ENCODE data around the gene JAK3.

Gene JAK3

DNA sequence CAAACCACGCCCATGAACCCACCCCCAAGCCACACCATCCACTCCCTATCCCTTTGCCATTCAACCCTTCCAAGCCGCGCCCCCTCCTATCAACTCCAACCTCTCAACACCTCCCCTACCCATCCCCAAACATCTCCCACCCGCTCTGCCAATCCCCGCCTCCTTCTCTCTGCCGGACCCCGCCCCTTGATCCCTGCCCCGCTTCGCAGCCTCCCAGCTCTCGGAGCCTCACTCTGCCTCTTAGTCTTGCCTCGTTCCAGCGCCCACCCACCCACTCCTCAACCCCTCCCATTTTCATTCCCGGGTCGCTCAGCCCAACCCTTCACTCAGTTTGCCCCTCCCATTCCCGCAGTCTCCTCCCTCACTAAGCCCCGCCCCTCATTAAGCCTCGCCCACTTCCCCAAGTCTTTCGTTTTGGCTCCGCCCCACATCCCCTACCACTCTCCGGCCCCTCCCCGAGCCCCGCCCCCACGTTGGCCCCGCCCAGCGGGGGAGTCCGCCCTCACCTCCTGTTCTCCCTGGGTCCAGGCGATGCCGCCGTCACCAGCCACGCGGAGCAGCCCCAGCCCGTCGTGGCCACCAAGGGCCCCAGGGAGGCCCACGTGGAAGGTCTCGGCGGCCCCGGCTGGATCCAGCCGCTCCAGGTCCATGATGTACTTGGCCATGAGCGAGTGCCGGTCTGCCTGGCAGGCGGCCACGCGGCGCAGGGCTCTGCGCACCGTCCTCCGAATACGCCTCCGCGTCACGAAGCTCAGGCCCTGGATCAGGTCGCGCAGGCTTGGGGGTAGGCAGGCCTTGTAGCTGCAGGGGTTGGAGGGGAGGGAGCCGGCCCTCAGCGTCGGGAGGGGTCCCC is 5.7 kb downstream of the JAK3 start:
- Histone ChIP-seq H3K79me1 (replicated peaks; ENCODE audit: low read length, poor library complexity, severe bottlenecking) (no peaks in the 10 kb centered on the region), H3K9me3 (ENCODE audit: control insufficient read depth, low read length) (no peaks in the 10 kb centered on the region), H2BK12ac (ENCODE audit: low read length in 2 of 2) (peak overlapping the region in 1 of 2 experiments; percentile 7), H3K27me3 (ENCODE audit: control insufficient read depth in 1 of 2, insufficient read depth in 1 of 2, low read length in 2 of 2) (peaks cover 38 to 51% of the 10 kb centered on the region in 2 experiments), H3K27ac (ENCODE audit: low read length, poor library complexity, severe bottlenecking) (no peak overlapping the region), H3K4me3 (ENCODE audit: insufficient read depth in 1 of 2, low read depth in 1 of 2, low read length in 2 of 2) (peak overlapping the region; percentile 40 to 63), H2AFZ (ENCODE audit: low read depth, low read length) (peak overlapping the region; percentile 79), H2BK15ac (ENCODE audit: low read depth, poor library complexity, severe bottlenecking) (peak overlapping the region; percentile 93), H3K4me1 (ENCODE audit: control insufficient read depth, insufficient read depth, low read depth, low read length) (peaks cover 17% of the 10 kb centered on the region), H3K4ac (ENCODE audit: low read depth in 1 of 2, low read length in 2 of 2) (peak overlapping the region in 1 of 2 experiments; percentile 62), H4K8ac (ENCODE audit: low read length) (peak overlapping the region; percentile 91), H4K91ac (ENCODE audit: low read length) (peak overlapping the region; percentile 82), H3K9ac (ENCODE audit: low read length) (peak overlapping the region; percentile 53), H3K23ac (ENCODE audit: low read length in 2 of 2) (peak overlapping the region in 1 of 2 experiments; percentile 16), H3K18ac (ENCODE audit: low read depth in 1 of 2, low read length in 2 of 2) (peak overlapping the region; percentile 8 to 31), H2BK5ac (ENCODE audit: low read depth, low read length, poor library complexity, severe bottlenecking) (no peak overlapping the region), H3K14ac (ENCODE audit: low read length in 2 of 2) (peak overlapping the region in 1 of 2 experiments; percentile 19), H3K36me3 (ENCODE audit: control insufficient read depth in 1 of 2, insufficient read depth in 2 of 2, low read depth in 1 of 2, low read length in 2 of 2) (no peaks in the 10 kb centered on the region), H2BK120ac (ENCODE audit: low read depth, low read length) (no peak overlapping the region), H2AK5ac (ENCODE audit: low read length, severe bottlenecking) (no peak overlapping the region), H3K4me2 (ENCODE audit: low read length, poor library complexity, severe bottlenecking) (peak overlapping the region; percentile 62)
- WGBS = 14% methylated on average over 56 of the region's 56 CpGs
- peak; percentile 86 for DNase-seq

GRCh38 chr19:17841371-17841809 is 6.4 kb downstream of the JAK3 start:
- Histone ChIP-seq H3K23ac (ENCODE audit: low read length in 2 of 2) (peak overlapping the region in 1 of 2 experiments; percentile 75), H3K9me3 (ENCODE audit: control insufficient read depth, low read length) (no peaks in the 10 kb centered on the region), H3K4me1 (ENCODE audit: control insufficient read depth, insufficient read depth, low read depth, low read length) (peaks cover 17% of the 10 kb centered on the region), H3K36me3 (ENCODE audit: control insufficient read depth in 1 of 2, insufficient read depth in 2 of 2, low read depth in 1 of 2, low read length in 2 of 2) (no peaks in the 10 kb centered on the region), H3K14ac (ENCODE audit: low read length in 2 of 2) (no peak overlapping the region), H2BK15ac (ENCODE audit: low read depth, poor library complexity, severe bottlenecking) (no peak overlapping the region), H3K4me3 (ENCODE audit: insufficient read depth in 1 of 2, low read depth in 1 of 2, low read length in 2 of 2) (peak overlapping the region in 1 of 2 experiments; percentile 51), H4K8ac (ENCODE audit: low read length) (peak overlapping the region; percentile 82), H3K27me3 (ENCODE audit: control insufficient read depth in 1 of 2, insufficient read depth in 1 of 2, low read length in 2 of 2) (peaks cover 38 to 55% of the 10 kb centered on the region in 2 experiments), H4K91ac (ENCODE audit: low read length) (no peak overlapping the region), H2BK12ac (ENCODE audit: low read length in 2 of 2) (no peak overlapping the region), H3K4me2 (ENCODE audit: low read length, poor library complexity, severe bottlenecking) (peak overlapping the region; percentile 12), H3K4ac (ENCODE audit: low read depth in 1 of 2, low read length in 2 of 2) (no peak overlapping the region), H2AFZ (ENCODE audit: low read depth, low read length) (no peak overlapping the region), H3K79me1 (replicated peaks; ENCODE audit: low read length, poor library complexity, severe bottlenecking) (no peaks in the 10 kb centered on the region), H3K9ac (ENCODE audit: low read length) (peak overlapping the region; percentile 15), H2BK120ac (ENCODE audit: low read depth, low read length) (no peak overlapping the region), H2AK5ac (ENCODE audit: low read length, severe bottlenecking) (no peak overlapping the region), H3K27ac (ENCODE audit: low read length, poor library complexity, severe bottlenecking) (no peak overlapping the region), H3K18ac (ENCODE audit: low read depth in 1 of 2, low read length in 2 of 2) (peak overlapping the region; percentile 30 to 42), H2BK5ac (ENCODE audit: low read depth, low read length, poor library complexity, severe bottlenecking) (no peak overlapping the region)
- DNase-seq = no peak
- 21% methylated on average over 22 of the region's 30 CpGs for WGBS

DNA sequence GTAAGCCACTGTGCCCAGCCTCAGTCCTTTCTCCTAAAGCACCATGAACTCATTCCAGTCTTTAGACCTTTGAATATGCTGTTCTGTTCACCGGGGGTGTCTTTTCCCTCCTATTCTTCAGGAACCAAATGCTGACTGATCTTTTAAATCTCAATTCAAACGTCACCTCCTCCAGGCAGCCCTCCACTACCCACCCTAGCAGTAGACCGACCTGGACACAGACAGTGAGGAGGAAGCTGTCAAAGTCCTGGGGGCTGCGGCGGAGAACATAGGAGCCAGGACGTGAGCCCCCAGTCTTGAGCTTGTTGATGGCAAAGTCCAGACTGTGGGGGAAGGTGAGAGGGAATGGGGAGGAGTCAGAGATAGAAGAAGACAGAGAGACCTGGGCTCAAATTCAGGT is 7.8 kb downstream of the JAK3 start:
- Histone ChIP-seq H3K36me3 (ENCODE audit: control insufficient read depth in 1 of 2, insufficient read depth in 2 of 2, low read depth in 1 of 2, low read length in 2 of 2) (no peaks in the 10 kb centered on the region), H2BK120ac (ENCODE audit: low read depth, low read length) (no peak overlapping the region), H3K27ac (ENCODE audit: low read length, poor library complexity, severe bottlenecking) (no peak overlapping the region), H3K4me3 (ENCODE audit: insufficient read depth in 1 of 2, low read depth in 1 of 2, low read length in 2 of 2) (no peak overlapping the region), H3K79me1 (replicated peaks; ENCODE audit: low read length, poor library complexity, severe bottlenecking) (no peaks in the 10 kb centered on the region), H3K4me2 (ENCODE audit: low read length, poor library complexity, severe bottlenecking) (no peak overlapping the region), H4K8ac (ENCODE audit: low read length) (no peak overlapping the region), H3K4me1 (ENCODE audit: control insufficient read depth, insufficient read depth, low read depth, low read length) (peaks cover 17% of the 10 kb centered on the region), H3K18ac (ENCODE audit: low read depth in 1 of 2, low read length in 2 of 2) (no peak overlapping the region), H2BK12ac (ENCODE audit: low read length in 2 of 2) (no peak overlapping the region), H2BK15ac (ENCODE audit: low read depth, poor library complexity, severe bottlenecking) (no peak overlapping the region), H2BK5ac (ENCODE audit: low read depth, low read length, poor library complexity, severe bottlenecking) (no peak overlapping the region), H3K23ac (ENCODE audit: low read length in 2 of 2) (no peak overlapping the region), H3K4ac (ENCODE audit: low read depth in 1 of 2, low read length in 2 of 2) (no peak overlapping the region), H2AFZ (ENCODE audit: low read depth, low read length) (no peak overlapping the region), H3K9ac (ENCODE audit: low read length) (no peak overlapping the region), H2AK5ac (ENCODE audit: low read length, severe bottlenecking) (no peak overlapping the region), H3K27me3 (ENCODE audit: control insufficient read depth in 1 of 2, insufficient read depth in 1 of 2, low read length in 2 of 2) (peaks cover 47 to 64% of the 10 kb centered on the region in 2 experiments), H4K91ac (ENCODE audit: low read length) (no peak overlapping the region), H3K14ac (ENCODE audit: low read length in 2 of 2) (no peak overlapping the region), H3K9me3 (ENCODE audit: control insufficient read depth, low read length) (no peaks in the 10 kb centered on the region)
- no peak for DNase-seq
- WGBS = 86% methylated on average over 6 of the region's 6 CpGs

GRCh38 chr19:17837972-17838371 is 9.8 kb downstream of the JAK3 start:
- Histone ChIP-seq H2BK15ac (ENCODE audit: low read depth, poor library complexity, severe bottlenecking) (no peak overlapping the region), H2BK12ac (ENCODE audit: low read length in 2 of 2) (no peak overlapping the region), H3K9ac (ENCODE audit: low read length) (no peak overlapping the region), H3K27me3 (ENCODE audit: control insufficient read depth in 1 of 2, insufficient read depth in 1 of 2, low read length in 2 of 2) (peaks cover 35 to 58% of the 10 kb centered on the region in 2 experiments), H2AFZ (ENCODE audit: low read depth, low read length) (no peak overlapping the region), H2BK5ac (ENCODE audit: low read depth, low read length, poor library complexity, severe bottlenecking) (no peak overlapping the region), H3K4me1 (ENCODE audit: control insufficient read depth, insufficient read depth, low read depth, low read length) (peaks cover 17% of the 10 kb centered on the region), H3K79me1 (replicated peaks; ENCODE audit: low read length, poor library complexity, severe bottlenecking) (no peaks in the 10 kb centered on the region), H4K91ac (ENCODE audit: low read length) (no peak overlapping the region), H3K18ac (ENCODE audit: low read depth in 1 of 2, low read length in 2 of 2) (no peak overlapping the region), H3K9me3 (ENCODE audit: control insufficient read depth, low read length) (no peaks in the 10 kb centered on the region), H3K4ac (ENCODE audit: low read depth in 1 of 2, low read length in 2 of 2) (no peak overlapping the region), H3K36me3 (ENCODE audit: control insufficient read depth in 1 of 2, insufficient read depth in 2 of 2, low read depth in 1 of 2, low read length in 2 of 2) (no peaks in the 10 kb centered on the region), H3K14ac (ENCODE audit: low read length in 2 of 2) (no peak overlapping the region), H2BK120ac (ENCODE audit: low read depth, low read length) (no peak overlapping the region), H3K27ac (ENCODE audit: low read length, poor library complexity, severe bottlenecking) (no peak overlapping the region), H2AK5ac (ENCODE audit: low read length, severe bottlenecking) (no peak overlapping the region), H3K4me3 (ENCODE audit: insufficient read depth in 1 of 2, low read depth in 1 of 2, low read length in 2 of 2) (no peak overlapping the region), H3K4me2 (ENCODE audit: low read length, poor library complexity, severe bottlenecking) (no peak overlapping the region), H4K8ac (ENCODE audit: low read length) (no peak overlapping the region), H3K23ac (ENCODE audit: low read length in 2 of 2) (no peak overlapping the region)
- 82% methylated on average over 6 of the region's 7 CpGs for WGBS
- no peak for DNase-seq
